Left ventricle myocardium inferior (tissue), 1 donor: Measurements from ENCODE around the gene TRIM24. TPM values are rescaled to one million over a fixed set of nuclear protein-coding genes. Genes with fewer than 3 reads are reported as not detected.
A peak's percentile ranks its signal among the peaks of the same experiment; 100 is the strongest.
"Not testable (repeated sequence)": the region's sequence is repeated elsewhere in the genome, so short reads cannot be mapped to it uniquely, and the experiment has no call there.

Experiments
- DNase-seq: peaks from one replicate; pipeline ENCODE4 v3.0.0-alpha.2; 2020
- H3K27ac ChIP-seq: fragments of 200-600 bp; replicated peaks from 2 replicates; pipeline ENCODE4 v1.8.0; 2021
- H3K27me3 ChIP-seq: fragments of 200-600 bp; 2 replicates; pipeline ENCODE4 v1.8.0; 2021; ENCODE audit warnings: low read depth
- H3K36me3 ChIP-seq: fragments of 200-600 bp; 2 replicates; pipeline ENCODE4 v1.8.0; 2021
- H3K4me1 ChIP-seq: fragments of 200-600 bp; 2 replicates; pipeline ENCODE4 v1.8.0; 2021
- H3K4me3 ChIP-seq: fragments of 200-600 bp; 2 replicates; pipeline ENCODE4 v1.8.0; 2021; ENCODE audit warnings: mild to moderate bottlenecking, moderate library complexity
- H3K9me3 ChIP-seq: fragments of 200-600 bp; replicated peaks from 2 replicates; pipeline ENCODE4 v1.8.0; 2021
- CTCF ChIP-seq: fragments of 200-600 bp; IDR thresholded peaks from 2 replicates; pipeline ENCODE4 v1.8.0; 2021; ENCODE audit warnings: antibody characterized with exemption, mild to moderate bottlenecking, borderline replicate concordance
- intact Hi-C: fragments of 100-400 bp; cut with micrococcal nuclease; formaldehyde crosslinking; loops from one replicate; pipeline ENCODE4 v1.11.0; 2022
- total RNA-seq: library from RNA; stranded (reverse); fragmentation: NEBNext Ultra II Directional; extraction: Animal tissue kit (Norgen Biotek cat#: 25700); gene quantifications from one replicate; pipeline ENCODE4 v1.2.1, GENCODE V29; 2021
- donor health status: DM: no; HTN: yes; CAD: no; lungs with severe emphysema.

Gene TRIM24
- total RNA-seq, 1 donor from 2014 or later, result 18.8 TPM

- DNase-seq, result no peak
- Histone ChIP-seq H3K27ac (no peak overlapping the region), H3K27me3 (no peaks in the 10 kb centered on the region), H3K4me1 (peaks cover 26% of the 10 kb centered on the region), H3K4me3 (peak overlapping the region; percentile 93), H3K36me3 (no peaks in the 10 kb centered on the region), H3K9me3 (no peaks in the 10 kb centered on the region)
- no peak for TF ChIP-seq CTCF
- intact Hi-C loops, result no loop called here
These were observed 1.3 kb upstream of the TRIM24 start for GRCh38 chr7:138458576-138459412.

GRCh38 chr7:138459413-138460175, 465 bp upstream of the TRIM24 start:
- peak; percentile 98 for DNase-seq
- intact Hi-C loops, result no loop called here
- Histone ChIP-seq H3K4me1 (peaks cover 30% of the 10 kb centered on the region), H3K27me3 (no peaks in the 10 kb centered on the region), H3K4me3 (peak overlapping the region; percentile 93), H3K27ac (peak overlapping the region; percentile 97), H3K36me3 (no peaks in the 10 kb centered on the region), H3K9me3 (no peaks in the 10 kb centered on the region)
- TF ChIP-seq CTCF, result peak; percentile 45

GRCh38 chr7:138460649-138461607, 869 bp downstream of the TRIM24 start:
- Histone ChIP-seq H3K9me3 (no peaks in the 10 kb centered on the region), H3K27ac (peak overlapping the region; percentile 97), H3K36me3 (no peaks in the 10 kb centered on the region), H3K4me1 (peaks cover 38% of the 10 kb centered on the region), H3K27me3 (no peaks in the 10 kb centered on the region), H3K4me3 (peak overlapping the region; percentile 93)
- intact Hi-C loops, result no loop called here
- DNase-seq, result peak; percentile 54
- TF ChIP-seq CTCF, result peak; percentile 25

- H3K27ac ChIP-seq, DNase-seq, H3K27me3 ChIP-seq, H3K36me3 ChIP-seq, H3K9me3 ChIP-seq, intact Hi-C loops, H3K4me3 ChIP-seq: not testable (repeated sequence)
- peaks cover 41% of the 10 kb centered on the region for H3K4me1 ChIP-seq
These were observed 3.2 kb downstream of the TRIM24 start for GRCh38 chr7:138463291-138463618.

- no peaks in the 10 kb centered on the region for H3K9me3 ChIP-seq
- no peaks in the 10 kb centered on the region for H3K36me3 ChIP-seq
- DNase-seq, result no peak
- peaks cover 48% of the 10 kb centered on the region for H3K4me1 ChIP-seq
- intact Hi-C loops, result no loop called here
- H3K4me3 ChIP-seq, result no peak overlapping the region
- TF ChIP-seq CTCF, result no peak
- H3K27me3 ChIP-seq, result no peaks in the 10 kb centered on the region
- no peak overlapping the region for H3K27ac ChIP-seq
These were observed 5.0 kb downstream of the TRIM24 start for GRCh38 chr7:138465046-138465445.

GRCh38 chr7:138466069-138466756, 6.2 kb downstream of the TRIM24 start:
- intact Hi-C loops, result not testable (repeated sequence)

More at GRCh38 chr7:138466069-138466756, 6.2 kb downstream of the TRIM24 start:
- H3K4me3 ChIP-seq, H3K27ac ChIP-seq, H3K9me3 ChIP-seq, H3K27me3 ChIP-seq, DNase-seq, H3K36me3 ChIP-seq: not testable (repeated sequence)
- H3K4me1 ChIP-seq, result peaks cover 38% of the 10 kb centered on the region
